Right atrium auricular region (tissue), 2 donors: ENCODE data around the gene ARRDC4. TPM values are rescaled to one million over a fixed set of nuclear protein-coding genes. Genes with fewer than 3 reads are reported as not detected.

ENCODE experiments used
- DNase-seq: peaks from one replicate; pipeline ENCODE4 v3.0.0-alpha.2; 2019; ENCODE audit warnings: low spot score
- H3K27ac ChIP-seq, 2 donors: fragments of 200-600 bp; sonication (generic); 1 replicate in 1 of 2; 2 replicates in 1 of 2; pipeline ENCODE4 v1.5.1; 2016 to 2019
- H3K27me3 ChIP-seq, 2 donors: fragments of 200-600 bp; sonication (generic); one replicate each; pipeline versions ENCODE4 v1.5.1 to v1.6.0; 2017 to 2019
- H3K36me3 ChIP-seq: fragments of 200-600 bp; sonication (generic); one replicate; pipeline ENCODE4 v1.5.1; 2016
- H3K4me1 ChIP-seq, 2 donors: fragments of 200-600 bp; sonication (generic); one replicate each; pipeline versions ENCODE4 v1.5.1 to v1.6.0; 2017 to 2019
- H3K4me3 ChIP-seq, 2 donors: fragments of 200-600 bp; sonication (generic); 1 replicate in 1 of 2; 2 replicates in 1 of 2; pipeline ENCODE4 v1.5.1; 2017 to 2019; ENCODE audit warnings: mild to moderate bottlenecking in 1 of 2, moderate library complexity in 1 of 2
- H3K9me3 ChIP-seq, 2 donors: fragments of 200-600 bp; sonication (generic); one replicate each; pipeline ENCODE4 v1.5.1; 2019
- CTCF ChIP-seq, 2 donors: fragments of 200-600 bp; sonication (generic); IDR thresholded peaks; one replicate each; pipeline ENCODE4 v1.5.1; 2019; ENCODE audit warnings: antibody characterized with exemption in 2 of 2
- total RNA-seq, 2 donors: library from RNA; depleted of rRNA; stranded (reverse); fragments of >200 nt; gene quantifications; one replicate each; pipeline ENCODE4 v1.1.0, GENCODE V29; 2016

ARRDC4 gene
- total RNA-seq, 2 donors from 2014 or later: 17.2 to 34.9 TPM

- no peaks in the 10 kb centered on the region for H3K36me3 ChIP-seq
- no peak overlapping the region for H3K27ac ChIP-seq
- no peaks in the 10 kb centered on the region for H3K27me3 ChIP-seq
- DNase-seq: no peak
- no peak for TF ChIP-seq CTCF (IDR thresholded peaks at IDR 0.05)
- H3K9me3 ChIP-seq: no peaks in the 10 kb centered on the region
- H3K4me1 ChIP-seq: no peaks in the 10 kb centered on the region
- no peak overlapping the region for H3K4me3 ChIP-seq
These were observed 43.0 kb downstream of the ARRDC4 start for GRCh38 chr15:98003518-98003917.

- Histone ChIP-seq H3K4me3 (no peak overlapping the region), H3K36me3 (no peaks in the 10 kb centered on the region), H3K9me3 (no peaks in the 10 kb centered on the region), H3K27ac (no peak overlapping the region), H3K4me1 (no peaks in the 10 kb centered on the region), H3K27me3 (no peaks in the 10 kb centered on the region)
- no peak for DNase-seq
- TF ChIP-seq CTCF (IDR thresholded peaks at IDR 0.05): no peak
These were observed 43.5 kb downstream of the ARRDC4 start for GRCh38 chr15:98003996-98004395.

- H3K4me3 ChIP-seq: no peak overlapping the region
- H3K27me3 ChIP-seq: no peaks in the 10 kb centered on the region
- TF ChIP-seq CTCF (IDR thresholded peaks at IDR 0.05): no peak
- no peaks in the 10 kb centered on the region for H3K36me3 ChIP-seq
- DNase-seq: no peak
- H3K9me3 ChIP-seq: no peaks in the 10 kb centered on the region
- no peaks in the 10 kb centered on the region for H3K4me1 ChIP-seq
- no peak overlapping the region for H3K27ac ChIP-seq
These were observed 45.2 kb downstream of the ARRDC4 start for GRCh38 chr15:98005659-98006058.

GRCh38 chr15:98009169-98009568 lies 48.7 kb downstream of the ARRDC4 start:
- Histone ChIP-seq H3K9me3 (no peaks in the 10 kb centered on the region), H3K36me3 (no peaks in the 10 kb centered on the region), H3K4me3 (no peak overlapping the region), H3K27ac (no peak overlapping the region), H3K4me1 (no peaks in the 10 kb centered on the region), H3K27me3 (no peaks in the 10 kb centered on the region)
- TF ChIP-seq CTCF (IDR thresholded peaks at IDR 0.05): no peak
- no peak for DNase-seq

GRCh38 chr15:98009971-98010370 lies 49.5 kb downstream of the ARRDC4 start:
- Histone ChIP-seq H3K27me3 (no peaks in the 10 kb centered on the region), H3K4me1 (no peaks in the 10 kb centered on the region), H3K4me3 (no peak overlapping the region), H3K9me3 (no peaks in the 10 kb centered on the region), H3K36me3 (no peaks in the 10 kb centered on the region), H3K27ac (no peak overlapping the region)
- DNase-seq: no peak
- no peak for TF ChIP-seq CTCF (IDR thresholded peaks at IDR 0.05)

GRCh38 chr15:98012354-98012753 lies 51.9 kb downstream of the ARRDC4 start:
- TF ChIP-seq CTCF (IDR thresholded peaks at IDR 0.05): no peak
- H3K4me3 ChIP-seq: no peak overlapping the region
- H3K9me3 ChIP-seq: no peaks in the 10 kb centered on the region
- DNase-seq: no peak
- H3K27ac ChIP-seq: no peak overlapping the region
- no peaks in the 10 kb centered on the region for H3K27me3 ChIP-seq
- H3K4me1 ChIP-seq: no peaks in the 10 kb centered on the region
- no peaks in the 10 kb centered on the region for H3K36me3 ChIP-seq
